Muscle layer of duodenum (tissue), 2 donors: ENCODE results near the gene TRAPPC8.
"Not testable (repeated sequence)": the region's sequence is repeated elsewhere in the genome, so short reads cannot be mapped to it uniquely, and the experiment has no call there.

Experiments
- H3K27ac ChIP-seq: one replicate; pipeline ENCODE4 v1.7.0; 2013; ENCODE audit warnings: mild to moderate bottlenecking, low read length
- H3K27me3 ChIP-seq: one replicate; pipeline ENCODE4 v1.7.0; 2013; ENCODE audit warnings: low read depth, mild to moderate bottlenecking, control low read depth, low read length
- H3K36me3 ChIP-seq, 2 donors: one replicate each; pipeline ENCODE4 v1.7.0; 2013; ENCODE audit warnings: low read length in 2 of 2, control low read depth in 1 of 2, mild to moderate bottlenecking in 1 of 2; ENCODE audit not compliant: insufficient read depth in 2 of 2, control insufficient read depth in 1 of 2
- H3K4me1 ChIP-seq, 2 donors: one replicate each; pipeline ENCODE4 v1.7.0; 2013; ENCODE audit warnings: low read length in 2 of 2, mild to moderate bottlenecking in 2 of 2, control low read depth in 1 of 2, moderate library complexity in 1 of 2; ENCODE audit not compliant: insufficient read depth in 2 of 2, control insufficient read depth in 1 of 2
- H3K4me3 ChIP-seq, 2 donors: one replicate each; pipeline ENCODE4 v1.7.0; 2013; ENCODE audit warnings: low read length in 2 of 2, low read depth in 1 of 2, mild to moderate bottlenecking in 1 of 2
- H3K9me3 ChIP-seq, 2 donors: one replicate each; pipeline ENCODE4 v1.7.0; 2013; ENCODE audit warnings: low read length in 2 of 2, control low read depth in 1 of 2, mild to moderate bottlenecking in 1 of 2; ENCODE audit not compliant: control insufficient read depth in 1 of 2
- donor health status: healthy.

TRAPPC8 gene

DNA sequence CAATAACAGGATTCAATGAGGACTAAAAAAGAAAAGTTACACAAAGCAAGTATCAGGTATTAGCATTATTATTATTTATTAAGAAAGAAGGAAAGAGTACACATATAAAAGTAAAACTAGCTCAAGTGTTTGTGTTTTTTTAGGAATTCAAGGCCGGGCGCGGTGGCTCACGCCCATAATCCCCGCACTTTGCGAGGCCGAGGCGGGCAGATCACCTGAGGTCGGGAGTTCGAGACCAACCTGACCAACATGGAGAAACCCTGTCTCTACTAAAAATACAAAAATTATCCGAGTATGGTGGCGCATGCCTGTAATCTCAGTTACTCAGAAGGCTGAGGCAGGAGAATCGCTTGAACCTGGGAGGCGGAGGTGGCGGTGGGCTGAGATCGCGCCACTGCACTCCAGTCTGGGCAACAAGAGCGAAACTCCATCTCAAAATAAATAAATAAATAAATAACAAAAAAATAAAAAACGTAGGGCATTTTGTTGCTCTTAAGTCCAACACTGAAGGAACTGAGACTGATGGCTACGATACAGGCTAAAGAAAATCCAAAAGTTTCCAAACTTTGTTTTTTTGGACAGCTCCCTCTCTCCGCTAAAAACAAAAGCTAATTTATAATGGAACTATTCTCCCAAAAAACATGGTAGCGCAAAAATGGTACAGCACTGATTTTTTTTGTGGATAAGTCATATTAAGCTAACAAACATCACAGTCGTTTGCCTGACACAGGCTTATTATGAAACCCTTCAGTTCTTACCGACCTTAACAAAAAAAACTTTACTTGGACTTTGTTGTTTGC is 1.7 kb downstream of the TRAPPC8 start:
- Histone ChIP-seq H3K36me3 (peaks cover 0 to 5% of the 10 kb centered on the region in 2 donors), H3K4me1 (peaks cover 9 to 30% of the 10 kb centered on the region in 2 donors), H3K9me3 (no peaks in the 10 kb centered on the region), H3K4me3 (peak overlapping the region; percentile 91 to 99), H3K27ac (no peak overlapping the region), H3K27me3 (no peaks in the 10 kb centered on the region)

- not testable (repeated sequence) for H3K4me3 ChIP-seq, H3K36me3 ChIP-seq, H3K27ac ChIP-seq, H3K9me3 ChIP-seq, H3K27me3 ChIP-seq
- peaks cover 0 to 12% of the 10 kb centered on the region in 2 donors for H3K4me1 ChIP-seq
Observed at GRCh38 chr18:31934773-31935172, 8.2 kb downstream of the TRAPPC8 start.

DNA sequence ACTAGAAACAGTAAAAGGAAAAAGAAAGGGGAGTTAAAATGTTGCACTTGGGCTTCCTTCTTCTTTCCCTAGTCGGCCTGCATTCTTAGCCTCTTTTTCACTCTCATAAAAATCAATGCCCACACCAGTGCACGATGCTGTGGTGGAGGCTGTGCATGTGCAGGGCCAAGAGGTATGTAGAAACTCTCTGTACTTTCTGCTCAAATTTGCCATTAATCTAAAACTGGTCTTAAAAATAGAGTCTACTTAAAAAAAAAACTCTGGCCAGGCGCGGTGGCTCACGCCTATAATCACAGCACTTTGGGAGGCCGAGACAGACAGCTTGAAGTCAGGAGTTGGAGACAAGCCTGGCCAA is 11.1 kb downstream of the TRAPPC8 start:
- no peak overlapping the region for H3K27ac ChIP-seq
- H3K36me3 ChIP-seq: peaks cover 0 to 8% of the 10 kb centered on the region in 2 donors
- no peaks in the 10 kb centered on the region for H3K9me3 ChIP-seq
- H3K4me1 ChIP-seq: peaks cover 0 to 7% of the 10 kb centered on the region in 2 donors
- H3K27me3 ChIP-seq: no peaks in the 10 kb centered on the region
- no peak overlapping the region for H3K4me3 ChIP-seq

GRCh38 chr18:31931163-31931885 is 11.6 kb downstream of the TRAPPC8 start:
- H3K27me3 ChIP-seq: no peaks in the 10 kb centered on the region
- no peaks in the 10 kb centered on the region for H3K9me3 ChIP-seq
- no peak overlapping the region for H3K27ac ChIP-seq
- peaks cover 0 to 13% of the 10 kb centered on the region in 2 donors for H3K36me3 ChIP-seq
- H3K4me3 ChIP-seq: no peak overlapping the region
- H3K4me1 ChIP-seq: peaks cover 0 to 7% of the 10 kb centered on the region in 2 donors

DNA sequence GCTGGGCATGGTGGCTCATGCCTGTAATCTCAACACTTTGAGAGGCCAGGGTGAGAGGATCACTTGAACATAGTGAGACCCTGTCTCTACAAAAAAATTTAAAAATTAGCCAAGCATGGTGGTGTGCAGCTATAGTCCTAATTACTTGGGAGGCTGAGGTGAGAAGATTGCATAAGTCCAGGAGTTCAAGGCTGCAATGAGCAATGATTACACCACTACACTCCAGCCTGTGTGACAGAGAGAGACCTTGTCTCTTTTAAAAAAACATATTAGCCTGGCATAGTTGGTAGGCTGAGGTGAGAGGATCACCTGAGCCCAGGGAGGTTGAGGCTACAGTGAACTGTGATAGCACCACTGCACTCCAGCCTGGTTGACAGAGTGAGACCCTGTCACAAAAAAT is 13.7 kb downstream of the TRAPPC8 start:
- no peaks in the 10 kb centered on the region for H3K27me3 ChIP-seq
- peaks cover 0 to 19% of the 10 kb centered on the region in 2 donors for H3K36me3 ChIP-seq
- H3K9me3 ChIP-seq: no peaks in the 10 kb centered on the region
- no peak overlapping the region for H3K4me3 ChIP-seq
- peaks cover 0 to 7% of the 10 kb centered on the region in 2 donors for H3K4me1 ChIP-seq
- no peak overlapping the region for H3K27ac ChIP-seq

- not testable (repeated sequence) for H3K4me3 ChIP-seq, H3K27ac ChIP-seq, H3K27me3 ChIP-seq, H3K9me3 ChIP-seq, H3K4me1 ChIP-seq
- peaks cover 4 to 23% of the 10 kb centered on the region in 2 donors for H3K36me3 ChIP-seq
Observed at GRCh38 chr18:31926988-31927387, 15.9 kb downstream of the TRAPPC8 start.

DNA sequence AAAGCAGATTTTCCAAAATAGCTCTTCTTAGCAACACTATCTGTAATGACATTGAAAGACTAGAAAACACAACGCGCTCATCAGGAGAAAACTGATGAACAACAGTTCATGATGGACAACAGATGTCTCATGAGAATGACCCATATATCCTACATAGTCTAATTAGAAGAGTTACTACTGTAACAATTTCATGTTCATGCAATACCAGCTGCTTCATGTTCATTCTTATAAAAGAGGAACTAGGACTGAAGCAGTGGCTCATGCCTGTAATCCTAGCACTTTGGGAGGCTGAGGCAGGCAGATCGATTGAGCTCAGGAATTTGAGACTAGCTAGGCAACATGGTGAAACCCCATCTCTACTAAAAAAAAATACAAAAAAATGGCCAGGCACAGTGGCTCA is 22.7 kb downstream of the TRAPPC8 start:
- Histone ChIP-seq H3K9me3 (no peaks in the 10 kb centered on the region), H3K4me3 (no peak overlapping the region), H3K27me3 (no peaks in the 10 kb centered on the region), H3K36me3 (peaks cover 9 to 16% of the 10 kb centered on the region in 2 donors), H3K27ac (no peak overlapping the region), H3K4me1 (no peaks in the 10 kb centered on the region)

GRCh38 chr18:31919366-31919765 is 23.6 kb downstream of the TRAPPC8 start:
- H3K4me3 ChIP-seq, H3K9me3 ChIP-seq, H3K27me3 ChIP-seq, H3K27ac ChIP-seq, H3K4me1 ChIP-seq: not testable (repeated sequence)
- H3K36me3 ChIP-seq: peaks cover 9 to 16% of the 10 kb centered on the region in 2 donors

GRCh38 chr18:31918733-31919132 is 24.2 kb downstream of the TRAPPC8 start:
- Histone ChIP-seq H3K4me3 (no peak overlapping the region), H3K9me3 (no peaks in the 10 kb centered on the region), H3K27me3 (no peaks in the 10 kb centered on the region), H3K4me1 (no peaks in the 10 kb centered on the region), H3K36me3 (peaks cover 9 to 16% of the 10 kb centered on the region in 2 donors), H3K27ac (no peak overlapping the region)

GRCh38 chr18:31901063-31901462 is 41.9 kb downstream of the TRAPPC8 start:
- H3K4me3 ChIP-seq: no peak overlapping the region
- H3K27ac ChIP-seq: no peak overlapping the region
- H3K9me3 ChIP-seq: no peaks in the 10 kb centered on the region
- no peaks in the 10 kb centered on the region for H3K27me3 ChIP-seq
- H3K36me3 ChIP-seq: peaks cover 4 to 39% of the 10 kb centered on the region in 2 donors
- peaks cover 0 to 6% of the 10 kb centered on the region in 2 donors for H3K4me1 ChIP-seq

DNA sequence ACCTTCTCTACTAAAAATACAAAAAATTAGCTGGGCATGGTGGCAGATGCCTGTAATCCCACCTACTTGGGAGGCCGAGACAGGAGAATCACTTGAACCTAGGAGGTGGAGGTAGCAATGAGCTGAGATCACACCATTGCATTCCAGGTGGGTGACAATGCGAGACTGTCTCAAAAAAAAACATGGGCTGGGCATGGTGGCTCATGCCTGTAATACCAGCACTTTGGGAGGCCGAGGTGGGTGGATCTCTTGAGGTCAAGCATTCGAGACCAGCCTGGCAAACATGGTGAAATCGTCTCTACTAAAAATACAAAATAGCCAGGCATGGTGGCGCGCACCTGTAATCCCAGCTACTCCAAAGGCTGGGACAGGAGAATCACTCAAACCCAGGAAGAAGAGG is 43.2 kb downstream of the TRAPPC8 start:
- H3K9me3 ChIP-seq, H3K4me3 ChIP-seq, H3K27me3 ChIP-seq, H3K4me1 ChIP-seq, H3K27ac ChIP-seq: not testable (repeated sequence)
- H3K36me3 ChIP-seq: peaks cover 4 to 33% of the 10 kb centered on the region in 2 donors
